GM12891 (cell line): ENCODE measurements around the gene NEUROD6.

Experiments
- POLR2A ChIP-seq: IDR thresholded peaks from 2 replicates; pipeline ENCODE4 v1.6.1; 2011; ENCODE audit warnings: low read depth, low read length, control low read depth
- POLR2AphosphoS5 ChIP-seq: IDR thresholded peaks from 2 replicates; pipeline ENCODE4 v1.6.1; 2011; ENCODE audit warnings: low read depth, low read length, control low read depth
- TAF1 ChIP-seq: IDR thresholded peaks from 2 replicates; pipeline ENCODE4 v1.6.1; 2011; ENCODE audit warnings: low read depth, low read length, control low read depth

GRCh38 chr7:31362401-31362800 is 21.9 kb upstream of the NEUROD6 start:
- TF ChIP-seq POLR2AphosphoS5 (no peak), POLR2A (no peak), TAF1 (no peak)
